ENCODE data around the gene STK39.

Gene STK39

DNA sequence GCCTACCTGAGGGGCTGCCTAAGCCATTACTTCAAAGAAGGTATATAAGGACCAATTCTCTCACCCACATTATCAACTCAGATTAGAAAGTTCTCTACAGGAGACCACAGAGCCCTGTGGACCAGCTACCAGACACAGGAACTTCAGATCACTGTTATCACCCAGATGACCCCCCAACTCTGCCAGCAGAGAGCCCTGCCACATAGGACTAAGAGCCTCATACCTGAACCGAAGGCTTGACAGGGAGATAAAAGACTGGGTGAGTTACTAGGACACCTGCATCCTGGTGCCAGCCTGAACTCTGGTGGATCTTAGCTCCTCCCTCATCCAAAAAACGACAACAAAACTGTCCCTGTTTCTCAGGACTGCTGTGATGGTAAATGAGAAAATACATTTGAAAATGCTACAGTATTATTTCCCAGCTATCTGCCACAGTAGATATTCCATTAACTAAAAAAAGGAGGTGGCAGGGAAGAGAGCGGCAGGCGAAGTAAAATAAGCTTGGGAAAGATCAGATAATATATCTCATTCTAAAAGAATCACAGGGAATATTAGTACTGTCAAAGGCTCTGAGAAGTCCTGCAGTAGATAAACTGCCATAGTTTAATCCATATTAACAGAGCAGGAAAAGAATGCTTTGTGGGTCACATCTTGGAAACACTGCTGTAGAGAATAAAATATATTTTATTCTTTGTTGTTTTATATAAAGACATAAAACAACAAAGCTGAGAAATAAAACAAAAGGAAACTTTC lies 79.7 kb downstream of the STK39 start:
- no peak overlapping the region for H3K27ac ChIP-seq

GRCh38 chr2:168166902-168167510 lies 80.4 kb downstream of the STK39 start:
- peak; percentile 46 for DNase-seq (ENCODE audit: low read depth, low spot score)
- H3K27ac ChIP-seq = no peak overlapping the region

More for the DNA sequence above, 79.7 kb downstream of the STK39 start:
- DNase-seq (ENCODE audit: low read depth, low spot score) = no peak

- no peak for DNase-seq (ENCODE audit: low read depth, low spot score)
- H3K27ac ChIP-seq = no peak overlapping the region
These were observed 81.2 kb downstream of the STK39 start for GRCh38 chr2:168165985-168166901.

DNA sequence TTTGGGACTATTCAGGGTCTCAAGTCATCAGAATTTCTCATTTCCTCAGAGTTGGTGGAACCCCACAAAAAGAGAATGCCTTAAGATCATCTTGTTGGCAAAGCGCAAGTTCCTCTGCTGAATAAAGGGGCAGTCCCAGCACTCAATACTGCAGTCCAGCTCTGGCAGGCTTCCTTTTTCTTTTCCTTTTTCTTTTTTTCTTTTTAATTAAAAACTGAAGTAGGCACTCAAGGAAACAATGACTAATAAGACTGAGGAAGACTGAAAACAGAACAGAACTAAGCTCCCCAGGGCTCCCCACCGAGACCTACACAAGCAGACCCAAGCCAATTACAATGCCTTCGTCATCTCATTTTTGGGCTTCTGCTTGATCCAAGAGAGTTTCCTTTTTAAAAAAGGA lies 82.0 kb downstream of the STK39 start:
- no peak for DNase-seq (ENCODE audit: low read depth, low spot score)

DNA sequence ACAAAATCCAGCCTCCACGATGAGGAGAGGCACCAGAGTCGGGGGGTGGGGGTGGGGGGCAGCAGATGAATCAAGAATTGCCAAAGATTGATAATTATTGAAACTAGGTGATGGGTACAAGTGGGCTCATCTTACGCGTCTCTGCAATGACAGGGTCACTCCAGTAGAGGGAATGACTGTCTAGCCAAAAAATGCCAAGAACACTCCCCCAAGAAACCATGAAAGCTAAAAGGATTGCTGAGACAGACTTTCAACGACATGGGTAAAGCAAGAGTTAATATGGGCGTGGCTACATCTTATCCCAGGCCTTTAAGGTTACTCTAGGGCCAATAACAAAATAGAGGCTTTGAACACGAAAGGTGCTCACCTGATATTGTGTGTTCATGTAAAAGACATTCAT lies 86.5 kb downstream of the STK39 start:
- no peak overlapping the region for H3K27ac ChIP-seq
- no peak for DNase-seq (ENCODE audit: low read depth, low spot score)

More for the DNA sequence above, 82.0 kb downstream of the STK39 start:
- H3K27ac ChIP-seq = no peak overlapping the region

GRCh38 chr2:168159754-168160585 lies 87.4 kb downstream of the STK39 start:
- no peak overlapping the region for H3K27ac ChIP-seq
- no peak for DNase-seq (ENCODE audit: low read depth, low spot score)

GRCh38 chr2:168158586-168158985 lies 88.8 kb downstream of the STK39 start:
- H3K27ac ChIP-seq = peak overlapping the region; percentile 6
- DNase-seq (ENCODE audit: low read depth, low spot score) = no peak

GRCh38 chr2:168157926-168158325 lies 89.5 kb downstream of the STK39 start:
- peak overlapping the region; percentile 31 for H3K27ac ChIP-seq
- peak; percentile 66 for DNase-seq (ENCODE audit: low read depth, low spot score)

GRCh38 chr2:168157070-168157469 lies 90.3 kb downstream of the STK39 start:
- no peak for DNase-seq (ENCODE audit: low read depth, low spot score)
- peak overlapping the region; percentile 31 for H3K27ac ChIP-seq

- peak; percentile 36 for DNase-seq (ENCODE audit: low read depth, low spot score)
- peak overlapping the region; percentile 31 for H3K27ac ChIP-seq
These were observed 90.7 kb downstream of the STK39 start for GRCh38 chr2:168156661-168157060.

GRCh38 chr2:168155680-168156079 lies 91.7 kb downstream of the STK39 start:
- peak overlapping the region; percentile 31 for H3K27ac ChIP-seq
- DNase-seq (ENCODE audit: low read depth, low spot score) = no peak

GRCh38 chr2:168155046-168155445 lies 92.3 kb downstream of the STK39 start:
- no peak for DNase-seq (ENCODE audit: low read depth, low spot score)

GRCh38 chr2:168152902-168153530 lies 94.4 kb downstream of the STK39 start:
- DNase-seq (ENCODE audit: low read depth, low spot score) = no peak

More at GRCh38 chr2:168155046-168155445, 92.3 kb downstream of the STK39 start:
- H3K27ac ChIP-seq = no peak overlapping the region

DNA sequence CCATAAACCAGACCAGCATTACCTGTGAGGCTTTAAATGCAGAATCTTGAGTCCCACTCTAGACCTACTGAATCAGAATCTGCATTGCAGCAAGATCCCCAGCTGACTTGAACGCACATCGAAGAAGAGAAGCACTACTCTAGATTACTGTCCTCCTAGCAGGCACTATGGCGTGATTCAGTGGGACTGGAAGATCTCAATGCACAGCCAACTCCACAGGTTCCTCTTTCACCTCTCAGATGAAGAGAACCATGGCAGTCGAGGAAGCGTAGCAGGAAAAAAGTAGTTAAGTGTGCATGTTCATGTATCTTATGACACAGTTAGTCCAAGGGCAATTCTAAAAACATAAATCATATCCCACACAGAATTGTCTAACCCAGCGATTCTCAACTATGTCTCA lies 97.4 kb downstream of the STK39 start:
- no peak for DNase-seq (ENCODE audit: low read depth, low spot score)
- H3K27ac ChIP-seq = no peak overlapping the region

More at GRCh38 chr2:168152902-168153530, 94.4 kb downstream of the STK39 start:
- H3K27ac ChIP-seq = no peak overlapping the region

DNA sequence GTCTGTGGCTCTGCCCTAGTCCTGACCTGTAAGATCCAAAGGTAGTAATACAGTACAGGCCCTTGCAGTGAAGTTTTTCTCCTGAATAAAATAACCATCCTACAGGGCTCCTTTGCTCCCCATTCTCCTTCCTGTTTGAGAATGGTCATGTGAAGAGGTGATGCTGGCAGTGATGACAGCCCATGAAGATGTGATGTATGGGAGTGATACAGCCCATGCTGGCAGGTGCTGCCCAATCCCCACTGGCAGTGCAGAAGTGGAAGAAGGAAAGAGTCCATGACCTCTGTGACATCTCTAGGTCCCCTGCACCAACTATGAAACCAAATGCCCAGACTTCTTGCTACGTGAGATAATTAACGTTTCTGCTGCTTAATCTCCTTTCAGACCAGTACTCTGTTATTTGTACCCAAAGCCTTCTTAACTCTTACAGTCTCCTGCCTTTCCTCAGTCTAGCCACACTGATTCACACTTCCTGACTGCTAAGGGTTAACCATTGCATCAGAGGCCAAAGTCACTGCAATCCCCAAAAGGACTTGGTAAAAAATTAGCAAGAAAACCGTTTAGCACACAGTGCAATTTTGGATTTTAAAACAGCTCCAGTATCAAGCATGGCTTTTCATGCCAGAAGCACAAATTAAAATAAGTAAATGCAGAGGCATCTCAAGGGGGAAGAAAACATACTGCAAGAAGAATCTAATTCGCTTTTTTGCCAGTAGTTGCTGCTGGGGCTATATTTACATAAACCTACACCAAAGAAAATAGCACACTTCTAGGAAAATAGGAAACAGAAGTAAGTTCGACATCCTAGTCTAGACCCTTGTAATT lies 98.0 kb downstream of the STK39 start:
- no peak overlapping the region for H3K27ac ChIP-seq
- no peak for DNase-seq (ENCODE audit: low read depth, low spot score)

- H3K27ac ChIP-seq = no peak overlapping the region
- DNase-seq (ENCODE audit: low read depth, low spot score) = no peak
These were observed 99.3 kb downstream of the STK39 start for GRCh38 chr2:168147830-168148794.

Measured in epithelial cell of prostate (primary cell).